ENCODE results near the gene MORF4L1. TPM values are rescaled to one million over a fixed set of nuclear protein-coding genes. Genes with fewer than 3 reads are reported as not detected.

MORF4L1 gene
- polyA plus RNA-seq, 1 donor from 2014 or later = 1,505 TPM

DNA sequence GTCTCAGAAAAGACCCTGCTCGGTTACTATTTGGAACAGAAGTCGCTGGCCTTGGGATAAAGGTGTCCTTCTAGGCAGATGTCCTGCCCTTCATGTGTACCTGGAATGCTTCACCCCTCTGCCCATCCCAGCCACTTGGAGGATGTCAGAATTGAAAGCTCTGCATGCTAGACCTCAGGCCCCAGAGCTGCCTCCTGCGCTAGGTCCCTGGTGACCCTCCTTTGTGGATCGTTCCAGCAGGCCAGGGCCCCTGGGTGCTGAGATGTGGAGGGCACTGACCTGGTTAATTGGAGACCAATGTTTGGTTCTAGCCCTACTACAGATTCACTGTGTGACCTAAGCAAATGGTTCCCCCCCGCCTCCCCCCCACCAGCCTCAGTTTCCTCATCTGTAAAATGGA lies 74.8 kb downstream of the MORF4L1 start:
- Histone ChIP-seq H3K9me2 (ENCODE audit: insufficient read depth, low read length) (no peaks in the 10 kb centered on the region), H3K27me3 (ENCODE audit: insufficient read depth, low read depth, low read length) (peaks cover 21% of the 10 kb centered on the region), H4K20me1 (ENCODE audit: insufficient read depth) (no peaks in the 10 kb centered on the region), H3K36me3 (ENCODE audit: insufficient read depth, low read length) (no peaks in the 10 kb centered on the region), H3K9ac (ENCODE audit: low read length) (no peak overlapping the region), H3K9me3 (ENCODE audit: low read length) (no peaks in the 10 kb centered on the region), H3K79me2 (replicated peaks; ENCODE audit: insufficient read depth, low read length) (no peaks in the 10 kb centered on the region), H3F3A (ENCODE audit: insufficient read depth, low read length, poor library complexity, severe bottlenecking) (no peaks in the 10 kb centered on the region), H2AFZ (ENCODE audit: low read depth, low read length) (no peak overlapping the region), H3K4me2 (ENCODE audit: low read length) (no peak overlapping the region), H3K4me3 (ENCODE audit: low read length) (no peak overlapping the region), H3K27ac (ENCODE audit: low read length) (no peak overlapping the region)
- TF ChIP-seq, protein P1, sequence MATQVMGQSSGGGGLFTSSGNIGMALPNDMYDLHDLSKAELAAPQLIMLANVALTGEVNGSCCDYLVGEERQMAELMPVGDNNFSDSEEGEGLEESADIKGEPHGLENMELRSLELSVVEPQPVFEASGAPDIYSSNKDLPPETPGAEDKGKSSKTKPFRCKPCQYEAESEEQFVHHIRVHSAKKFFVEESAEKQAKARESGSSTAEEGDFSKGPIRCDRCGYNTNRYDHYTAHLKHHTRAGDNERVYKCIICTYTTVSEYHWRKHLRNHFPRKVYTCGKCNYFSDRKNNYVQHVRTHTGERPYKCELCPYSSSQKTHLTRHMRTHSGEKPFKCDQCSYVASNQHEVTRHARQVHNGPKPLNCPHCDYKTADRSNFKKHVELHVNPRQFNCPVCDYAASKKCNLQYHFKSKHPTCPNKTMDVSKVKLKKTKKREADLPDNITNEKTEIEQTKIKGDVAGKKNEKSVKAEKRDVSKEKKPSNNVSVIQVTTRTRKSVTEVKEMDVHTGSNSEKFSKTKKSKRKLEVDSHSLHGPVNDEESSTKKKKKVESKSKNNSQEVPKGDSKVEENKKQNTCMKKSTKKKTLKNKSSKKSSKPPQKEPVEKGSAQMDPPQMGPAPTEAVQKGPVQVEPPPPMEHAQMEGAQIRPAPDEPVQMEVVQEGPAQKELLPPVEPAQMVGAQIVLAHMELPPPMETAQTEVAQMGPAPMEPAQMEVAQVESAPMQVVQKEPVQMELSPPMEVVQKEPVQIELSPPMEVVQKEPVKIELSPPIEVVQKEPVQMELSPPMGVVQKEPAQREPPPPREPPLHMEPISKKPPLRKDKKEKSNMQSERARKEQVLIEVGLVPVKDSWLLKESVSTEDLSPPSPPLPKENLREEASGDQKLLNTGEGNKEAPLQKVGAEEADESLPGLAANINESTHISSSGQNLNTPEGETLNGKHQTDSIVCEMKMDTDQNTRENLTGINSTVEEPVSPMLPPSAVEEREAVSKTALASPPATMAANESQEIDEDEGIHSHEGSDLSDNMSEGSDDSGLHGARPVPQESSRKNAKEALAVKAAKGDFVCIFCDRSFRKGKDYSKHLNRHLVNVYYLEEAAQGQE (IDR thresholded peaks at IDR 0.05; ENCODE audit: borderline replicate concordance) = no peak
- no peak for TF ChIP-seq TAF1 (IDR thresholded peaks at IDR 0.05; ENCODE audit: low read depth)
- TF ChIP-seq POLR2AphosphoS5 (IDR thresholded peaks at IDR 0.05) = no peak
- TF ChIP-seq CTCF (IDR thresholded peaks at IDR 0.05; ENCODE audit: poor library complexity, severe bottlenecking) = no peak

Small RNA genes lying within 50 kb of the gene (small RNA-seq; reads per million reads assigned to genes)
- gene RNU6-415P = 0 reads per million in 3 experiments

Other genes with a start within 250 kb of the MORF4L1 start
- not detected in 2 replicates for gene CHRNB4, start 231.7 kb upstream of the MORF4L1 start, polyA plus RNA-seq
- gene ADAMTS7, start 61.4 kb upstream of the MORF4L1 start, polyA plus RNA-seq = 31.5 and 37.7 TPM in 2 replicates
- 3.3 and 4.1 TPM in 2 replicates for gene CTSH, start 72.2 kb downstream of the MORF4L1 start, polyA plus RNA-seq
- 11.0 and 17.0 TPM in 2 replicates for gene RASGRF1, start 217.9 kb downstream of the MORF4L1 start, polyA plus RNA-seq